Endometrial microvascular endothelial cells (primary cell): ENCODE data around the gene CCDC112. TPM values are rescaled to one million over a fixed set of nuclear protein-coding genes. Genes with fewer than 3 reads are reported as not detected.
"Not testable (repeated sequence)": the region's sequence is repeated elsewhere in the genome, so short reads cannot be mapped to it uniquely, and the experiment has no call there.

Source experiments
- in situ Hi-C: cut with HindIII; loops from 2 replicates; pipeline ENCODE4 v1.10.0; 2017; ENCODE audit warnings: low sequenced_read_pairs, low pct_unique_long_range_greater_than_20kb; ENCODE audit errors: inconsistent ontology term
- total RNA-seq: library from RNA; depleted of rRNA; stranded (reverse); fragments of >200 nt; gene quantifications from one replicate; pipeline ENCODE4 v1.2.3, GENCODE V29; 2015; ENCODE audit errors: inconsistent ontology term

CCDC112 gene
- total RNA-seq, 1 donor from 2014 or later, result 5.7 TPM

DNA sequence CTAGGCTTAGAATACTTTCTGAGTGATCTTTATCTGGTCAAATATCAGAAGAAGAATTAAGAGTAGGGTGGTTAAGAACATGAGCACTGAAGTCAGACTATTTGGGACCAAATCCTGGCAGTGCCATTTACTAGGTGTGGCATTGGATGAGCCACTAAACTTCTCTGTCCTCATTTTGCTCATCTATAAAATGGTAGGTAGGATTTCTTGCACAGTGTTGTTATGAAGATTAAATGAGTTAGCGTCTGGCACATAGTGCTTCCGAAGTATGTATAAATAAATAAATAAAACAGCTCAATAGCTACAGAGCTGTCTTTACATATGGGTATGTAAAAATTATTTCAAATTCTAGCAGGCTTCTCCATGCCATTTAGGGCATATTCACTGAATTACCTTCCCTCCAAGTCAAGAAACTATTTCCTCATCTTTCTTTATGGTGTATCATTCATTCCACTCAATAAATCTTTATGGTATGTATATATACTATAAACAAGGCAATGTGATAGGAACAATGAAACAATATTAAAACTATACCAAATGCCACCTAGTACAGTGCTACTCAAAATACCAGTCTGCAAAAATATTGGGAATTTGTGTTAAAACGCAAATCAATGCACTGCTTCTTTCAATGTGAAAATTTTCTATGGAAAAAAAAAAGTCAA is 24.0 kb downstream of the CCDC112 start:
- in situ Hi-C loops, result no loop called here

DNA sequence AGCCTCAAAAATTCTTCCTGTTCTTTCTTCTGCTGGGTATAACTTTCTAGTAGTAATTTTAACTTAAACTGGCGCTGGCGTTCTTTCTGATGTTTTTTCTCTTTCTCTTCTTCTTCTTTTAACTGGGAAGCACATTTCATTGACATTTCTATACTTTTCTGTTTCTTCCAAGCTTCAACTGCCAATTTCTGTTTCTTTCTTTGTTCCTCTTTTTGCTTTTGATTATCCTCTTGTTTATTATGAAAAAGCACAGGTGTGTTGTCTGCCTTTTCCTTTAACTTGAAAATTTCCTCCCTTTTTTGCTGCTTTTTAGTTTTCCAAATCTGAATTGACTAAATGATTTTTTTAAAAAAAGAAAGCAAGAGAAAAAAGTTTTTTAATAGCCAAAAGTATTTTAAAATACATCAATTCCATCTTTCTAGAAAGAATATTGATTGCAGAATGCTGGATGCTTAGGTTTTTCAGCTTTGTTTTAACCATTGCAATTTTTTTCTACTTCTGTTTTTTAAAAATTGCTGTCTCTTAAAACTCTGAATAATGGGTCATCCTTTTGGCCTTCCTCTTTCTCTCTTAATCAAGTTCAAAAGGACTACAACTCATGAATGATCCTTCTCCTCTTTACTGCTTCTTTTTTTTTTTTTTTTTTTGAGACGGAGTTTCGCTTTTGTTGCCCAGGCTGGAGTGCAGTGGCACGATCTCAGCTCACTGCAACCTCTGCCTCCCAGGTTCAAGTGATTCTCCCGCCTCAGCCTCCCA is 25.0 kb downstream of the CCDC112 start:
- in situ Hi-C loops, result no loop called here

DNA sequence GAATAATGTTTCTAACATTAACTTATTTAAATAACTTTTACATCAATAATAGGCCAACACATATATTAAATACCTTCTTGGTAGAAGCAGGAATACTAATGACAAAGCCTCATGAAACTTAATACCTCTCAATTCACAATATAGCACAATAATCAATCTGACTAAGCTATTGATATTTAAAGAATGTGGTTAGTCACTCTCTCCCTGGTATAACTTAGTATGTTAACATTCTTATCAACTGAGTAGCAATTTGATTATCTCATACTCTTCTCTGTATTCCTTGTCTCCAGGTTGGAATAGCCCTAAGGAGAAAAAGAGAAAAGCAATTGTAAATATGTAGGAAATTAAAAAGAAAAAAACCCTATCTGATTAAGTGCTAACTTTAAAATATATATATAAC is 28.8 kb downstream of the CCDC112 start:
- in situ Hi-C loops, result no loop called here

DNA sequence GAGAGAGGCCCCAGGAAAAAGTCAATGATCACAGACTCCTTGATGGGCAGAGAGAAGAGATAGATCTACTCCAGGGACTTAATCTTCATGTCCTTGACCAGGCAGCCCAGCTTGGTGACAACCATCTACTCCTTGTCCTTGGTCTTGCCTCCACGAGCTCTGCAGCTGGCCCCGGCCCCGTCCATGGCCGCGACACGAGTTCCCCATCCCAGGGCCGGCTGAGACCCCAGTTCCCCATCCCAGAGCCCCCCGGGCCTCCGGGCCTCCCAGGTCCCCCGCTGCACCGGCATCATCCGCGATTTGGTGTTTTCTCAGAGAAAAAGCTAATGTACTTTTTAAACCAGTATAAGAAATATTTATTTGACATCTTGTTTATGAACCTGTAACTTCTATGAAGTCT is 31.2 kb downstream of the CCDC112 start:
- in situ Hi-C loops, result no loop called here

DNA sequence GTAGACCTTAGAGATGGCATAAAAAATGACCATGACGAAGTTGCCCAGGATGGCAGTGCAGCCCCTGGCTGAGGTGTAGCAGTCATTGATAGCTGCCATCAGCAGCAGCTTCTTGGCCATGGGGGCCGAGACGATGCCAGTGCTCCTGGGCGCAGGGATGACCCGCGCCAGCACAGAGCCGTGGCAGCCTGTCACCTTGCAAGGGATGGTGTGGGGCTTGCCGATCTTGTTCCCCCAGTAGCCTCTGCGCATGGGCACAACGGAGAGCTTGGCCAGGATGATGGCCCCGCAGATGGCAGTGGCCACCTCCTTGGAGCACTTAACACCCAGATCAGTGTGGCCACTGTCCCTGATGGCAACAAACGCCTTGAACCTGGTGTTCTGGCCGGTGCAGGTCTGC is 31.7 kb downstream of the CCDC112 start:
- in situ Hi-C loops, result no loop called here

DNA sequence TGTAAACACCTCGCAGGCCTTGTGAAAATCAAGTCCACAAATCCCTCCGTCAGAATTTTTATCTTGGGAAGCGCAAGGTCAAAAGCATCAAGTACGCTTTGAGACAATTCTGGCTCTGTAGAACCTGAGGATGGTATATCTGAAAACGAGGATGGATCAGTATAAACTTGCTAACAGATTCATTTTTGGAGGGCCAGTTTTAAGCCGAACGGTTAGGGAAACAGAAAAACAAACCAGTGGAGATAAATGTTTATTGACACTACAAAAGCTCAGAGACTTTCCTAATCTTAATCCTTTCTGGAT is 33.4 kb downstream of the CCDC112 start:
- in situ Hi-C loops, result no loop called here

DNA sequence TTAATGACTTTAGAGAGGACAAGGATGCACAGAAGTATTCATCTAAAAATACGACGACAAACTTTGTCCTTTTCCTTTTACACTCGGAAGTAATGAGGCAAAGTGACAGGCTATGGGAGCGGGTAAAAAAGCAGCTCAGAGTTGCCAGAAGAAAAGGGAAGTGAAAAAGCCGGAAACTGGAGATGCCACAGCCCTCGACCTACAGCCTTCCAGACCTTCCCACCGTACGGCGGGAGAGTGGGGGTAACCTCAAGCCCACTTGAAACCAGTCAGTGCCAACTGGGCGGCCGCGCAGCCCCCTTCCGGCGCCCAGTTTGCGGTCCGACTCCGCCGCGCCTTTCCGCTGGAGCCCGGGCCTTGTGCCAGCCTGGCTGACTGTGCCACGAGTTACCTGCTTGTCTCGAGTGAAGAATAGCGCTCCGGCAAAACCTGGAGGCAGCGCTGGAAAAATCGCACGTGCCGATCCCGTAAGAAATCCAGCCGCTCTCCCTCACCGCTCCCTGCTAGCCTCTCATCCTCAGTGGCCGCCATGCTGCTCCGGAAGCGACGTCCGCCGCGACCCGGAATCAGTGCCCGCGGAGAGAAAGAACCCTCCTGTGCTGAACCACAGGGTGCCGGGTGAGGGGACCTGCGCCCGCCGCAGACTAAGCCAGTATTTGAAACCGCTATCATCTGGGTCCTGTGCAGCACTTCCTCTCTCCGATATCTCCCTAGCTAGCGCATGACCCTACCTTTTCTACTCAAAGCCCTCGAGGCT is 34.0 kb downstream of the CCDC112 start, which contains the start of gene PGGT1B:
TSS of gene PGGT1B (minus strand) at position 557 of the 757 bp plus-strand sequence. CDS start at position 531, 26 bp downstream.
- in situ Hi-C loops, result no loop called here

DNA sequence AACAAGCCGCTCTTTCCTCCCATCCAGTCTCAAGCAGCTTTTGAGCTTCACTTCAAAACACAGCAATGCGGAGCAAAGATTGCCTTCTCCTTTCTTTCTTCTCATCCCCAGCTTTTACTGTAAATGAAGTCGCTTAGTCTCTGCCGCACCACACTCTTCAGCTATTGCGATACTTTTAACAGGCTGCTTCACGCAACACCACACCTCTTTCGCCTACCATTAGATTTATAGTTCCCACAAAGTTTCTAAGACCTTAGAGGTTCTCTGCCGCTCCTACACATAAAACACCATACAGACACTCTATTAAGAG is 34.5 kb downstream of the CCDC112 start:
- in situ Hi-C loops, result no loop called here

DNA sequence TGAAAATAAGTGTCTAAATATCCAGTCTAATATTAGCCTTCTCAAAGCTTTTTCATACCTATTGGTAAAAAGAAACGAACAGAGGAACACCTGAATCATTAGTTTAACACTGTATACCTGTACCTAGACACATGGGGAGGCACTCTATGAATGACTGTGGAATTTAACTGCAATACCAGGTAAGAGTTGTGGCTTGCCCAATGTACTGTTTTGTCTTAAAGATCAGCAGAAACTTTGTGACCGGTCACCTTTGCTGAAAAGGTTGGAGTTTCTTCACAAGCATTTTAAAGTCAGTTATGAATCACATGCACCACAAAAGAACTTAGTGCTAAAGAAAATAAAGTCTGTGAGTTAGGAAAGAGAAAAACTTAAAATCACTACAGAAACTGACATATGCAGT is 36.2 kb downstream of the CCDC112 start:
- in situ Hi-C loops, result no loop called here

DNA sequence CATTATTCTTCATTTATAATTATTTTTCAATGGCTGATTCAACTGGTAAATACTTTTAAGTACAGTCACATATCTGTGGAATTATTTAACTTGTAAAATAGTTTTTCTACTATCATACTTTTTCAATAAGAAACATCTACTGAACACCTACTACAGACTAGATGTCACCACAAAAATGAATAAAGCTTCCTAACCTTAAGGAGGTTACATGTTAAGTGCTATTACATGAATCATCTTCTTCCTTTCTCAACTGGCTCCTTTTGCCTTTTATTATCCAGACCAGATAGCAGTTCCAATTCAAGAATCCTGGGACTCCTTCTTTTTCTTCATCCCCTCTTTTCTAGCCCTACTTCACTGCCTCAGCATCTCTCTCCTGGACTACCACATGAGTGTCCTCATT is 38.5 kb downstream of the CCDC112 start:
- in situ Hi-C loops, result no loop called here

DNA sequence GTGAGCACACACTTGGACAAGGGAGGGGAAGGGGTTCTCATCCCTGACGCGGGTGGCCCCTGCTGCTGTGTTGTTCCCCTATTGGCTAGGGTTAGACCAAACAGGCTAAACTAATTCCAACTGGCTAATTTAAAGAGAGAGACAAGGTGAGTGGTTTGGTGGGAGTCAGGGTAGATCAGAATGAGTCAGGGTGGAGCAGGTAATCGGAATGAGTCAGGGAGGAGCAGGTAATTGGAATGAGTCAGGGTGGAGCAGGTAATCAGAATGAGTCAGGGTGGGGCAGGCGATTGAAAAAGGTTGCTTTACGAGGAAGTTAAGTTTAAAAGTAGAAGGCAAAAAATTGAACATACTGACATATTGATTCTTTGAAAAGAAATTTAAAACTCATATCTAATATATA is 47.1 kb downstream of the CCDC112 start:
- in situ Hi-C loops, result not testable (repeated sequence)

DNA sequence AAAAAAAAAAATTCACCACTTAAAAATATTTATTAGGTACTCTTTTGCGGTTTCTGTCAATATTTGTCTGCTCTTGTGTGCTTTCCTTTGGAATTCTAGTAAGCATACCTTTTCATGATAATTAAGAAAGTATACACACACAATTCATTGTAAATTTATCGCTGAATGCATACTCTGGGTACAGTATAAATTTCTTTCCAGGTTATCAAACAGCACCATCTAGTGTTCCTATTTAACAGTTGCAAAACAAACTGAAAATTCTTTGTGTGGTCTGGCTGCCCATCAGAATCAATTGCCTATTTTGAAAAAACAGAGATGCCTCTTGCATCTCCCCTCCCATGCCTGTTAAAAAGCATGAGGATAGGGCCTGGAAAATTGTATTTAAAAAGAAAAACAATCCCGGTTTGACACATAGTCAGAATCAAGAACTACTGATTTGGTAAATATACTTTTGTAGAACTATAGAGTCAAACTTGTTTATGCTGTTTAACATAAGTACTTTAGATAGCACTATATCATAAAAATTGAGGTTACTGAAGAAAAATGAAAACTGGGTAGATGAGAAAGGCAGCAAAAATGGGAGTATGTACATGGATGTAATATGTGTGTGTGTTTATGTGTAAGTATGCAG is 50.0 kb downstream of the CCDC112 start:
- in situ Hi-C loops, result no loop called here

DNA sequence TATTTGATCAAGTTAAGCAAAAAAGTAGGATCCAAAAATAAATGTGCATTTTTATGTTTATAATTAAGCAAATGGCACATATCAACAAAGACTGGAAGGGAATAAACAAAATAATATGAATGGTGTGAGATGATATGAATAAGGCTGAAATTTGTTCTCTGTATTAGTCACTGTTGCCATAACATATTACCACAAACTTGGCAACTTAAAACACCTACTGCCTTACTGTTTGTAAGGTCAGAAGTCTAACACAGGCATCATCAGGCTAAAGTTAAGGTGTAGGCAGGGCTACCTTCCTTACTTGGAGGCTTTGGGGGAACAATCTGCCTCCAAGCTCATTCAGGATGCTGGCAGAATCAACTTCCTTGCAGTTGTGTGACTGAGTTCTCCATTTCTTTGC is 53.0 kb downstream of the CCDC112 start:
- in situ Hi-C loops, result no loop called here

DNA sequence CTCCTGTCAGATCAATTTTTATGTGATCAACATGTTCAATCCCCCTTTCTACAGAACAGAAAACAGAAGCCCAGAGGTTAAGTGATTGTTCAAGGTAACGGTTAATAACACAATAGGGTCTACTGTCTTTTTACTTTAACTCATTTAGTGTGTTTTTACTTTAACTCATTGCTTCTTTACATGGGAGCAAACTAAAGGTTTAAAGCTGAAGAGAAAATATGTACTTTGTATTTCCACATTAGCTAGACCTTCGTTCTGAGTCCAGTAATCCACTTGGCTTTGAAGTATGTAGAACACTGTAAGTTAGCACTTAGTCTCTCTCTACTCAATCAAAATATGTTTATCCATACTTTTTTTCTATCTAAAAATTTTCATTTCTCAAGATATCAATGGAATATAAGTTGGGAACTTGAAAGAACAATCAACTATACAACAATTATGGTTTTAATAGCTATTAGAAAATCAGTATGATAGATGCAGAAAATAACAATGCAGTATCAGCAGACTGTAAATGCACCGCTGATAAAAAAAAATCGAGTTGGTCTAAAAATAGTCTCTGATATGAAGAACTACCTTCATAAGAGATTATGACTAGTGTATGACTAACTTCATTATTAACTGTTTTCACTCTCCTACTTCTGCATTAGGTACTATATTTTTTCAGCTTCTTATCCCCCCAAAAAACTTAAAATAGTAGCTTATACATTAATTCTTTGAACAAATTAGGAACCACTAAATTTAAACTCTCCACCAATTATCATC is 54.4 kb downstream of the CCDC112 start:
- in situ Hi-C loops, result no loop called here

DNA sequence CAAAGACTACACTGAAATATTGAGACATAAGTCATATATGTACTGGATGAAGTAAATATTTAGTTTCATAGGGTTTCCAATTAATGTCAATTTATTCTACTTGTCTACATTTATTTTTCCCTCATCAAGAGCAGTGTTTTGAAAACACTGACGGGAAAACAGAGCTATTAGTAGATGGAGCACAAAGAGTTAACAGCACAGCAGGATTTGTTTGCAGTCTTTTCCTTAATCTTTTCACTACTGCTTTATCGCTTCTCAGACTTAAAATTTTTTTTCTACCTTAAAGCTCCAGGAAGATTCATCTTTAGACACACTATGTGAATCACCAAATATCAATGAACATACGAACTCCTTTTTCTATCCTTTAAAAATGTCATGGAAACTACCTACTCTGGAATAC is 59.4 kb downstream of the CCDC112 start:
- in situ Hi-C loops, result no loop called here

DNA sequence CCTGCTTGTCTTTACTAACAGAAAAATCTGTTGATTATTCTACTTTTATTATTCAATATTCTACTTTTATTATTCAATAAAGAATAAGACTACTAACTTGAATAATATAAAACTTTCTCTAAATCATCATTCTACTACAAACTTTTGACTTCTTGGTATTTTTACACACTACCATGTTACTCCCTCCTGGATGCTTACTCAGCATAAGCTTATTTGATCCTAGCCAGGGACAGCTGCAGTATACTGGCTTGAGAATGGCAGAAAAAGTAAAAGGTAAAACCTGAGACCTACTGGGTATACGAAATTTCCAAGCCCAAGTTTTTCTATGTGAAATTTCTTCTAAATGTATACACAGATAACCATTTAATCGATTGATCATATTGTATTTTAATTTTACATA is 59.9 kb downstream of the CCDC112 start:
- in situ Hi-C loops, result no loop called here

DNA sequence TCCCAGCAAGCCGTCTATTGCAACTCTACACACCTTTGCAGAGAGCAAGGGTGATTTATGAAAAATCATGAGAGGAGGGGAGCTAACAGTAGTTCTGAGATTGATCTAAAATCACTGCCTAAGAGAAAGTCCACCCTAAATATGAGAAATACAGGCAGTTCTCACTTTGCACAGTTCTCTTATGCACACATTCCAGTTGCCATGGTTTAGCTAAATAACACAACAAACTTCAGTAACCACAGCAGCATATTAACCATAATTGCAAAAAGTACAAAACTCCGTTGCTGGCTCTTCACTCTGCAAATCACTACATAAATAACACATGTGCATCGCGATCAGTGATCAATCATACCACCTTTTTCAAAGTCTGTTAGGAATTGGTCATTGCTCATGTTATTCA is 64.9 kb downstream of the CCDC112 start:
- in situ Hi-C loops, result no loop called here

DNA sequence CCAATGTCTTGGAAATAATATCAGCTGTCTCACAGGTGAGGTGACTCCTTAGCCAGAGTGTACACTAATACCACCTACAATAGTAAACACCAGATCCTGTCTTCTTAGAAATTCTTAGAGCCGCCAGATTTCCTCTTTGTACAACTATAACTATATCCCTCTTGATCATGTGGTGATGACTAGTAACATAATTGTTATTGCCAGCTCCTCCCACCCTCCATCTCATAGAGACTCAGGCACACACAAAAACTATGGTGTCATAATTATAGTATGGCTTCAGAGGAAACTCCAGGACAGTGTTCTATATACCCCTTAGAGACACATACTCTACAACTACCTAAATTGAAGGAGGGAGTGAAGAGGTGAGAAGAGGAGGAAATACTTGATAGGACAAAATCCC is 66.8 kb downstream of the CCDC112 start:
- in situ Hi-C loops, result no loop called here

DNA sequence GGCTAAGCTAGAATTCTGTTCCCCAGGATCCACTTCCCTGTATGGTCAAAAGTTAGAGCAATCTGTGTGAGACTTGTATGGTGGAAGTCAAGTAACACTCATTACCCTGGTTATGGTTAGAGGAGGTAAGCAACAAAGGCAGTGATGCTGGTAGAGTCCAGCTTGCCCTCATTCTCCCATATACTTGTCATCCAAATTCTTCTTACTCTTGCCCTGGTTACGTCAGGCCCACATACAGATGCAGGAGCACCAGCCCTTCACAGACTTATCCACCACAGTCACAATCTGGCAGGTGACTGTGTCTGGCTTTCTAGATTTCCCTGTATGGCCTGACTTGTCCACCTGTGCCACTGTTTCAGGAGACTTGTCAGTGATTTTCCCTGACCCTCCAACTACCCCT is 69.2 kb downstream of the CCDC112 start:
- in situ Hi-C loops, result no loop called here
